ENCODE results near the gene DCST2.

- TF ChIP-seq CTCF (IDR thresholded peaks at IDR 0.05) = no peak
- TF ChIP-seq POLR2A (IDR thresholded peaks at IDR 0.05) = peak in 1 of 2 donors; percentile 77
Measured at GRCh38 chr1:155063550-155064110, 30.0 kb upstream of the DCST2 start, which contains the start of gene EFNA4.
